B cell (primary cell): Measurements from ENCODE around the gene ZBTB33. TPM values are rescaled to one million over a fixed set of nuclear protein-coding genes. Genes with fewer than 3 reads are reported as not detected.

Experiments
- ATAC-seq: fragments of 200-7000 bp; cut with Tn5 transposase; one replicate; pipeline ENCODE4 v1.10.0; 2021; ENCODE audit warnings: low read depth, mild to moderate bottlenecking, moderate number of reproducible peaks, moderate library complexity
- CTCF ChIA-PET: fragments of 350-600 bp; sonication (Branson Sonifier 250); formaldehyde crosslinking; loops from one replicate; lab custom pipeline; 2021; ENCODE audit warnings: antibody characterized with exemption, inconsistent platforms; lab: Charles Lee
- POLR2A ChIA-PET: fragments of 350-600 bp; sonication (Branson Sonifier 250); formaldehyde crosslinking; loops from one replicate; lab custom pipeline; 2021; ENCODE audit warnings: antibody characterized with exemption; lab: Charles Lee
- DNase-seq: peaks from one replicate; pipeline ENCODE4 v3.0.0; 2013
- H2AFZ ChIP-seq: 2 replicates; pipeline ENCODE4 v1.6.1; 2012; ENCODE audit warnings: mild to moderate bottlenecking, low read depth, low read length; ENCODE audit not compliant: insufficient read depth, poor library complexity, severe bottlenecking
- H3K27ac ChIP-seq, 2 donors: 1 replicate in 1 of 2; 2 replicates in 1 of 2; pipeline ENCODE4 v1.5.1; 2012 to 2013; ENCODE audit warnings: low read length in 2 of 2, mild to moderate bottlenecking in 2 of 2, moderate library complexity in 1 of 2
- H3K27me3 ChIP-seq, 4 experiments: fragments of 200-600 bp in 1 of 4; sonication (generic) in 1 of 4; replicated peaks in 1 of 4; 1 replicate in 2 of 4; 2 replicates in 2 of 4; pipeline versions ENCODE4 v1.6.1 to v1.7.0; 2013 to 2016; ENCODE audit warnings: low read length in 3 of 4, mild to moderate bottlenecking in 2 of 4, mixed read lengths in 1 of 4, moderate library complexity in 1 of 4; ENCODE audit not compliant: insufficient read depth in 4 of 4, control insufficient read depth in 3 of 4; ENCODE audit errors: control extremely low read depth in 1 of 4
- H3K36me3 ChIP-seq, 2 experiments: replicated peaks in 1 of 2; 1 replicate in 1 of 2; 2 replicates in 1 of 2; pipeline versions ENCODE4 v1.6.1 to v1.7.1; 2013; ENCODE audit warnings: low read length in 1 of 2; ENCODE audit not compliant: insufficient read depth in 2 of 2, control insufficient read depth in 1 of 2; ENCODE audit errors: control extremely low read depth in 1 of 2, extremely low read depth in 1 of 2
- H3K4me1 ChIP-seq, 2 donors: fragments of 200-600 bp in 1 of 2; sonication (generic) in 1 of 2; 1 replicate in 1 of 2; 2 replicates in 1 of 2; pipeline versions ENCODE4 v1.5.1 to v1.6.1; 2013 to 2017; ENCODE audit warnings: low read length in 2 of 2; ENCODE audit not compliant: control insufficient read depth in 2 of 2, insufficient read depth in 2 of 2
- H3K4me2 ChIP-seq: replicated peaks from 2 replicates; pipeline ENCODE3; 2012; ENCODE audit warnings: mild to moderate bottlenecking, low read depth, low read length; ENCODE audit not compliant: poor library complexity, severe bottlenecking
- H3K4me3 ChIP-seq, 5 experiments: fragments of 200-600 bp in 1 of 5; sonication (generic) in 1 of 5; 1 replicate in 3 of 5; 2 replicates in 2 of 5; pipeline versions ENCODE4 v1.5.1 to v1.7.0; 2011 to 2016; ENCODE audit warnings: low read length in 4 of 5, mild to moderate bottlenecking in 4 of 5, low read depth in 2 of 5, control low read depth in 1 of 5, moderate library complexity in 1 of 5; ENCODE audit not compliant: insufficient read depth in 1 of 5; ENCODE audit errors: control extremely low read depth in 1 of 5, extremely low read depth in 1 of 5
- H3K79me2 ChIP-seq: fragments of 200-600 bp; sonication (generic); one replicate; pipeline ENCODE4 v1.6.0; 2016; ENCODE audit warnings: low read length; ENCODE audit not compliant: control insufficient read depth, insufficient read depth
- H3K9ac ChIP-seq: fragments of 200-600 bp; sonication (generic); 2 replicates; pipeline ENCODE4 v1.6.1; 2017; ENCODE audit warnings: mild to moderate bottlenecking, low read length, moderate library complexity
- H3K9me3 ChIP-seq, 3 donors: one replicate each; pipeline versions ENCODE4 v1.6.1 to v1.7.1; 2013; ENCODE audit warnings: low read length in 2 of 3; ENCODE audit not compliant: control insufficient read depth in 2 of 3, insufficient read depth in 1 of 3; ENCODE audit errors: control extremely low read depth in 1 of 3
- H4K20me1 ChIP-seq: 2 replicates; pipeline ENCODE4 v1.6.0; 2012; ENCODE audit warnings: mild to moderate bottlenecking, low read length; ENCODE audit not compliant: insufficient read depth, control insufficient read depth, poor library complexity, severe bottlenecking
- H3K27ac Mint-ChIP-seq: one replicate; pipeline ENCODE4 v1.8.0; 2021; ENCODE audit warnings: mixed read lengths
- H3K27me3 Mint-ChIP-seq: one replicate; pipeline ENCODE4 v1.8.0; 2021; ENCODE audit warnings: mixed read lengths
- H3K4me1 Mint-ChIP-seq: one replicate; pipeline ENCODE4 v1.8.0; 2021; ENCODE audit warnings: mixed read lengths
- H3K4me3 Mint-ChIP-seq: one replicate; pipeline ENCODE4 v1.8.0; 2021; ENCODE audit warnings: mixed read lengths
- H3K9me3 Mint-ChIP-seq: one replicate; pipeline ENCODE4 v1.8.0; 2022; ENCODE audit warnings: mixed read lengths; ENCODE audit not compliant: insufficient read depth
- EZH2 ChIP-seq: IDR thresholded peaks from 2 replicates; pipeline ENCODE4 v1.6.1; 2012; ENCODE audit warnings: borderline replicate concordance, low read depth, mild to moderate bottlenecking, moderate library complexity, low read length; ENCODE audit not compliant: insufficient read depth, poor library complexity, severe bottlenecking
- WGBS: methylation state at CpG from one replicate; pipeline ENCODE4 v1.1.5; 2013; ENCODE audit warnings: missing lambda C conversion rate; ENCODE audit not compliant: insufficient coverage; 5-methylcytosine and 5-hydroxymethylcytosine counted together
- intact Hi-C: fragments of 100-400 bp; cut with micrococcal nuclease; formaldehyde crosslinking; loops from one replicate; pipeline ENCODE4 v1.10.0; 2022
- polyA plus RNA-seq: library from polyadenylated mRNA; depleted of rRNA; stranded (reverse); fragments of >200 nt; gene quantifications from 2 replicates; pipeline ENCODE4 v1.2.3, GENCODE V29; 2012
- total RNA-seq, 2 donors: library from RNA; stranded (reverse); fragments of 120-200 nt in 1 of 2; gene quantifications; 1 replicate in 1 of 2; 2 replicates in 1 of 2; pipeline versions ENCODE4 v1.2.3 to v1.2.4, GENCODE V29; 2013 to 2022
- TF ChIP-seq, protein P1 (sequence below): fragments of 200-600 bp; IDR thresholded peaks from one replicate; pipeline ENCODE4 v1.8.0; 2022; ENCODE audit warnings: antibody characterized with exemption, mild to moderate bottlenecking

ZBTB33 gene
- total and polyA plus RNA-seq, 2 donors (not counting 1 experiment from before 2014, with no cell fraction given) = 4.6 to 21.6 TPM

DNA sequence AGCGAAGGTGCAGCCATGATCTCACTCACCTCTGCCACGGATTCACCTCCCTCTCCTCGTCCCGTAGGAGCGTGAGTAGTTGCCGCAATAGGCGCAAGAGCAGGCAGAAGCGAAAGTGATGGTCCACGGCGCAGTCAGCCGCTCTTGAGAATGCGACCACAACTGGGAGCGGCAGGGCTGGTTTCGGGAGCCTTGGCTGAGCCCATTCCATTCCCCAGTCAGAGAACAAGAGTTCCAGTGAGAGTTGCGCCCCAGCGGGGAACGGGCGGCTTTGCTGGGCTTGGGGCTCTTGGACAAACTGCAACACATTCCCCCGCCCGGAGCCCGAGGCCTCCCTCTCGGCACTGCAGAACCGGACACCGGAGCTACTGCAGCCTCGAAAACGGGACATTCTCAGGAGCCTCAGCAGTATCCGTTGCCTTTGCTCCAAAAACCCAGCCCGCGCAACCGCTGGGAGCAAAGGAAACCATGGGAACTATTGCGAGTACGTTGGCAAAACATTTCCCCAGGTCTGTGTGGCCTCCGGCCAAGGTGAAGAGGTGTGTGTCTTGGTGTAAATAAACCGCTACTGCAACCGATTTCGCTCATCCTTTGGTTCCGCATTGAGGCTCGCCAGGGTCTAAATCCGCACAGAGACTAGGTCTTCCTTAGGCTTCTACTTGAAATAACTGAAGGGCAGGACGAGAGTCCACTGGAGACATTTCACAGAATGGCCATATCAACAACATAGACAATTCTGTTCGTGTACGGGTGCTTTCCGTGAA is 5.7 kb upstream of the ZBTB33 start:
- H3K4me3 ChIP-seq = peak overlapping the region; percentile 72 to 80 (median 78)
- H3K36me3 ChIP-seq = no peaks in the 10 kb centered on the region
- Mint-ChIP-seq H3K27ac (peak overlapping the region; percentile 97), H3K9me3 (no peaks in the 10 kb centered on the region), H3K4me3 (peak overlapping the region; percentile 98), H3K27me3 (no peaks in the 10 kb centered on the region), H3K4me1 (peaks cover 16% of the 10 kb centered on the region)
- no peaks in the 10 kb centered on the region for H4K20me1 ChIP-seq
- no peaks in the 10 kb centered on the region for H3K9me3 ChIP-seq
- H3K27ac ChIP-seq = peak overlapping the region; percentile 69 to 72
- peaks cover 0 to 12% of the 10 kb centered on the region in 2 donors for H3K4me1 ChIP-seq
- CTCF ChIA-PET = interaction anchor here (1.5 kb wide), 1 partner anchor 58 kb away, joined by 3 read pairs; no protein-coding TSS in a partner anchor
- peak; percentile 89 for ATAC-seq
- H3K9ac ChIP-seq = peak overlapping the region; percentile 72
- intact Hi-C loops = loop anchor here (1.0 kb wide), 1 partner anchor 302 kb away; the partner anchor contains the start of gene NKAP
- peak overlapping the region; percentile 78 for H2AFZ ChIP-seq
- WGBS = under 1% methylated on average over 36 of the region's 43 CpGs
- no peaks in the 10 kb centered on the region for H3K27me3 ChIP-seq
- H3K79me2 ChIP-seq = peaks cover 22% of the 10 kb centered on the region
- POLR2A ChIA-PET = no interaction called here
- DNase-seq = peak; percentile 75
- TF ChIP-seq, protein P1, sequence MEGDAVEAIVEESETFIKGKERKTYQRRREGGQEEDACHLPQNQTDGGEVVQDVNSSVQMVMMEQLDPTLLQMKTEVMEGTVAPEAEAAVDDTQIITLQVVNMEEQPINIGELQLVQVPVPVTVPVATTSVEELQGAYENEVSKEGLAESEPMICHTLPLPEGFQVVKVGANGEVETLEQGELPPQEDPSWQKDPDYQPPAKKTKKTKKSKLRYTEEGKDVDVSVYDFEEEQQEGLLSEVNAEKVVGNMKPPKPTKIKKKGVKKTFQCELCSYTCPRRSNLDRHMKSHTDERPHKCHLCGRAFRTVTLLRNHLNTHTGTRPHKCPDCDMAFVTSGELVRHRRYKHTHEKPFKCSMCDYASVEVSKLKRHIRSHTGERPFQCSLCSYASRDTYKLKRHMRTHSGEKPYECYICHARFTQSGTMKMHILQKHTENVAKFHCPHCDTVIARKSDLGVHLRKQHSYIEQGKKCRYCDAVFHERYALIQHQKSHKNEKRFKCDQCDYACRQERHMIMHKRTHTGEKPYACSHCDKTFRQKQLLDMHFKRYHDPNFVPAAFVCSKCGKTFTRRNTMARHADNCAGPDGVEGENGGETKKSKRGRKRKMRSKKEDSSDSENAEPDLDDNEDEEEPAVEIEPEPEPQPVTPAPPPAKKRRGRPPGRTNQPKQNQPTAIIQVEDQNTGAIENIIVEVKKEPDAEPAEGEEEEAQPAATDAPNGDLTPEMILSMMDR = no peak
- no peak for TF ChIP-seq EZH2
- peak overlapping the region; percentile 62 for H3K4me2 ChIP-seq
